Ishikawa (cell line): ENCODE results near the gene RNF39.

Experiments used
- EGR1 ChIP-seq: IDR thresholded peaks from 2 replicates; pipeline ENCODE4 v1.6.1; 2012
- EP300 ChIP-seq: IDR thresholded peaks from 2 replicates; pipeline ENCODE4 v1.6.1; 2012; ENCODE audit warnings: borderline replicate concordance

- no peak for TF ChIP-seq EP300
- TF ChIP-seq EGR1: no peak
These were observed 21.3 kb upstream of the RNF39 start for GRCh38 chr6:30096829-30097228.
